KMS-11 (cell line): ENCODE data around the gene CYP3A5.

Source experiments
- H2AFZ ChIP-seq: fragments of 200-600 bp; sonication (generic); 2 replicates; pipeline ENCODE4 v1.6.1; 2016; ENCODE audit warnings: antibody characterized with exemption, mixed run types, low read depth
- H3K27ac ChIP-seq: fragments of 200-600 bp; sonication (generic); 2 replicates; pipeline ENCODE4 v1.6.1; 2016; ENCODE audit warnings: mild to moderate bottlenecking, mixed run types
- H3K27me3 ChIP-seq: fragments of 200-600 bp; sonication (generic); 2 replicates; pipeline ENCODE4 v1.6.1; 2017; ENCODE audit warnings: mild to moderate bottlenecking, low read depth, mixed run types, moderate library complexity; ENCODE audit not compliant: insufficient read depth
- H3K36me3 ChIP-seq: fragments of 200-600 bp; sonication (generic); 2 replicates; pipeline ENCODE4 v1.6.1; 2017; ENCODE audit warnings: mild to moderate bottlenecking, mixed run types; ENCODE audit not compliant: insufficient read depth
- H3K4me1 ChIP-seq: fragments of 200-600 bp; sonication (generic); 2 replicates; pipeline ENCODE4 v1.6.1; 2016; ENCODE audit warnings: mild to moderate bottlenecking, low read depth, mixed run types; ENCODE audit not compliant: poor library complexity, severe bottlenecking
- H3K4me2 ChIP-seq: fragments of 200-600 bp; sonication (generic); 2 replicates; pipeline ENCODE4 v1.7.0; 2016; ENCODE audit warnings: mild to moderate bottlenecking, mixed run types
- H3K4me3 ChIP-seq: fragments of 200-600 bp; sonication (generic); IDR thresholded peaks from 2 replicates; pipeline ENCODE4 v1.6.1; 2017; ENCODE audit warnings: low read depth, low read length, mixed read lengths; ENCODE audit not compliant: insufficient read depth
- H3K79me2 ChIP-seq: fragments of 200-600 bp; sonication (generic); 2 replicates; pipeline ENCODE4 v1.6.1; 2016; ENCODE audit warnings: low read depth, mixed run types; ENCODE audit not compliant: insufficient read depth
- H3K9ac ChIP-seq: fragments of 200-600 bp; sonication (generic); 2 replicates; pipeline ENCODE4 v1.6.1; 2016; ENCODE audit warnings: mild to moderate bottlenecking, mixed run types
- H4K20me1 ChIP-seq: fragments of 200-600 bp; sonication (generic); 2 replicates; pipeline ENCODE4 v1.6.1; 2016; ENCODE audit warnings: mild to moderate bottlenecking, mixed run types; ENCODE audit not compliant: insufficient read depth
- CTCF ChIP-seq: fragments of 200-600 bp; sonication (generic); conservative IDR thresholded peaks from 2 replicates; pipeline ENCODE4 v1.6.1; 2017; ENCODE audit warnings: low read depth, mild to moderate bottlenecking, antibody characterized with exemption, low read length, moderate library complexity, mixed read lengths

The CYP3A5 gene

GRCh38 chr7:99719996-99720769, 40.4 kb upstream of the CYP3A5 start:
- Histone ChIP-seq H4K20me1 (no peaks in the 10 kb centered on the region), H3K79me2 (no peaks in the 10 kb centered on the region), H3K4me2 (peak overlapping the region; percentile 23; the same call in 1 of the 2 replicates), H3K9ac (no peak overlapping the region), H3K36me3 (no peaks in the 10 kb centered on the region), H3K4me1 (peaks cover 32% of the 10 kb centered on the region), H3K4me3 (no peak overlapping the region), H3K27ac (peak overlapping the region; percentile 7; the same call in 1 of the 2 replicates), H3K27me3 (no peaks in the 10 kb centered on the region), H2AFZ (0 out of 2 replicates have a peak overlapping the region, but pooled peaks have one; percentile 0)
- TF ChIP-seq CTCF, result no peak

- H3K27me3 ChIP-seq, result no peaks in the 10 kb centered on the region
- no peak overlapping the region for H2AFZ ChIP-seq
- no peak overlapping the region for H3K27ac ChIP-seq
- TF ChIP-seq CTCF, result no peak
- H3K4me2 ChIP-seq, result no peak overlapping the region
- peaks cover under 1% of the 10 kb centered on the region for H3K4me1 ChIP-seq
- H3K79me2 ChIP-seq, result no peaks in the 10 kb centered on the region
- H3K4me3 ChIP-seq, result no peak overlapping the region
- H3K9ac ChIP-seq, result no peak overlapping the region
- no peaks in the 10 kb centered on the region for H4K20me1 ChIP-seq
- no peaks in the 10 kb centered on the region for H3K36me3 ChIP-seq
Observed at GRCh38 chr7:99713995-99714570, 34.3 kb upstream of the CYP3A5 start.

GRCh38 chr7:99709838-99710578, 30.2 kb upstream of the CYP3A5 start:
- Histone ChIP-seq H3K27ac (no peak overlapping the region), H3K9ac (no peak overlapping the region), H3K4me1 (no peaks in the 10 kb centered on the region), H4K20me1 (no peaks in the 10 kb centered on the region), H3K79me2 (no peaks in the 10 kb centered on the region), H2AFZ (no peak overlapping the region), H3K4me3 (no peak overlapping the region), H3K4me2 (no peak overlapping the region), H3K36me3 (no peaks in the 10 kb centered on the region), H3K27me3 (no peaks in the 10 kb centered on the region)
- no peak for TF ChIP-seq CTCF

- Histone ChIP-seq H3K27ac (no peak overlapping the region), H3K4me1 (no peaks in the 10 kb centered on the region)
Observed at GRCh38 chr7:99709260-99709659, 29.5 kb upstream of the CYP3A5 start.

More at GRCh38 chr7:99709260-99709659, 29.5 kb upstream of the CYP3A5 start:
- Histone ChIP-seq H4K20me1 (no peaks in the 10 kb centered on the region), H3K4me3 (no peak overlapping the region), H3K79me2 (no peaks in the 10 kb centered on the region), H3K4me2 (no peak overlapping the region), H3K27me3 (no peaks in the 10 kb centered on the region), H3K36me3 (no peaks in the 10 kb centered on the region), H3K9ac (no peak overlapping the region), H2AFZ (no peak overlapping the region)
- no peak for TF ChIP-seq CTCF
